HG03064 (cell line): Measurements from ENCODE around the gene SERPIND1.
"Not testable (repeated sequence)": the region's sequence is repeated elsewhere in the genome, so short reads cannot be mapped to it uniquely, and the experiment has no call there.

ENCODE experiments used
- ATAC-seq: cut with Tn5 transposase; IDR thresholded peaks from one replicate; pipeline ENCODE4 v1.9.1; 2021; ENCODE audit warnings: low read depth; ENCODE audit not compliant: unreplicated experiment

The SERPIND1 gene

GRCh38 chr22:20773793-20774212, at the start of gene SERPIND1:
SERPIND1 (plus strand) TSS chr22:20774113; CDS start chr22:20779313, 5,200 bp downstream.
- ATAC-seq = no peak

GRCh38 chr22:20724676-20725454, 49.0 kb upstream of the SERPIND1 start:
- no peak for ATAC-seq

GRCh38 chr22:20725987-20726558, 47.8 kb upstream of the SERPIND1 start:
- ATAC-seq = no peak

- ATAC-seq = no peak
These were observed 46.5 kb upstream of the SERPIND1 start for GRCh38 chr22:20727118-20728015.

- no peak for ATAC-seq
These were observed 45.3 kb upstream of the SERPIND1 start for GRCh38 chr22:20728523-20729190.

GRCh38 chr22:20729194-20729593, 44.7 kb upstream of the SERPIND1 start:
- no peak for ATAC-seq

- not testable (repeated sequence) for ATAC-seq
These were observed 41.5 kb upstream of the SERPIND1 start for GRCh38 chr22:20732431-20732830.

- not testable (repeated sequence) for ATAC-seq
These were observed 38.4 kb upstream of the SERPIND1 start for GRCh38 chr22:20735356-20736162.

GRCh38 chr22:20736891-20737290, 37.0 kb upstream of the SERPIND1 start:
- not testable (repeated sequence) for ATAC-seq

GRCh38 chr22:20738394-20739089, 35.4 kb upstream of the SERPIND1 start:
- no peak for ATAC-seq

- ATAC-seq = no peak
These were observed 33.5 kb upstream of the SERPIND1 start for GRCh38 chr22:20740222-20740951.

GRCh38 chr22:20741008-20741633, 32.8 kb upstream of the SERPIND1 start:
- no peak for ATAC-seq

- ATAC-seq = no peak
These were observed 32.0 kb upstream of the SERPIND1 start for GRCh38 chr22:20741634-20742581.

- no peak for ATAC-seq
These were observed 31.1 kb upstream of the SERPIND1 start for GRCh38 chr22:20742764-20743163.

GRCh38 chr22:20744456-20744855, 29.5 kb upstream of the SERPIND1 start:
- ATAC-seq = no peak

GRCh38 chr22:20745119-20745518, 28.8 kb upstream of the SERPIND1 start:
- ATAC-seq = no peak
